IMR-90 (cell line): Measurements from ENCODE around the gene IL1F10. TPM values are rescaled to one million over a fixed set of nuclear protein-coding genes. Genes with fewer than 3 reads are reported as not detected.

Experiments
- ATAC-seq: fragments of 200-7000 bp; cut with Tn5 transposase; 2 replicates; pipeline ENCODE4 v1.9.1; 2020; ENCODE audit warnings: low read depth, mild to moderate bottlenecking, moderate library complexity
- BruUV-seq: library from RNA; stranded (reverse); fragments of 400-500 nt; replicated peaks from 2 replicates; lab custom pipeline; 2021; lab: Mats Ljungman, UMichigan
- CTCF ChIA-PET: fragments of 300-600 bp; formaldehyde crosslinking; extraction: SDS; loops from one replicate; lab custom pipeline; 2021; ENCODE audit warnings: antibody characterized with exemption; lab: Yijun Ruan, JAX
- POLR2A ChIA-PET: fragments of 300-600 bp; sonication (Branson Sonifier 250); formaldehyde crosslinking; loops from one replicate; lab custom pipeline; 2022; ENCODE audit warnings: antibody characterized with exemption; ENCODE audit not compliant: unreplicated experiment; lab: Charles Lee
- DNase-seq: peaks from one replicate; pipeline ENCODE4 v3.0.0; 2013
- H2AFZ ChIP-seq: replicated peaks from 2 replicates; pipeline ENCODE3; 2013; ENCODE audit warnings: low read length, mild to moderate bottlenecking; ENCODE audit not compliant: poor library complexity
- H2AK5ac ChIP-seq: 2 replicates; pipeline ENCODE4 v1.6.1; 2013; ENCODE audit warnings: low read depth, low read length, inconsistent platforms
- H2AK9ac ChIP-seq: replicated peaks from 2 replicates; pipeline ENCODE3; 2013; ENCODE audit warnings: mild to moderate bottlenecking, low read depth, low read length, moderate library complexity; ENCODE audit not compliant: poor library complexity
- H2BK120ac ChIP-seq: 2 replicates; pipeline ENCODE4 v1.6.1; 2013; ENCODE audit warnings: low read depth, low read length, inconsistent platforms
- H2BK15ac ChIP-seq: 3 replicates; pipeline ENCODE4 v1.6.1; 2013; ENCODE audit warnings: low read depth, low read length, inconsistent platforms
- H2BK20ac ChIP-seq: 2 replicates; pipeline ENCODE4 v1.6.1; 2013; ENCODE audit warnings: low read depth, mild to moderate bottlenecking, inconsistent platforms, low read length, moderate library complexity
- H2BK5ac ChIP-seq: 2 replicates; pipeline ENCODE4 v1.6.1; 2013; ENCODE audit warnings: mild to moderate bottlenecking, low read depth, low read length, inconsistent platforms; ENCODE audit not compliant: poor library complexity, severe bottlenecking
- H3K14ac ChIP-seq: replicated peaks from 2 replicates; pipeline ENCODE4 v1.6.1; 2013; ENCODE audit warnings: low read depth, low read length, inconsistent platforms
- H3K18ac ChIP-seq: 2 replicates; pipeline ENCODE4 v1.6.1; 2013; ENCODE audit warnings: low read depth, low read length, control low read depth
- H3K23ac ChIP-seq: 2 replicates; pipeline ENCODE4 v1.6.1; 2013; ENCODE audit warnings: low read depth, low read length, inconsistent platforms
- H3K27ac ChIP-seq: 2 replicates; pipeline ENCODE4 v1.5.1; 2013; ENCODE audit warnings: mild to moderate bottlenecking, control low read depth, low read length; ENCODE audit not compliant: insufficient read depth
- H3K27me3 ChIP-seq: 2 replicates; pipeline ENCODE4 v1.6.1; 2013; ENCODE audit warnings: low read length; ENCODE audit not compliant: control insufficient read depth, insufficient read depth
- H3K36me3 ChIP-seq: 2 replicates; pipeline ENCODE4 v1.6.1; 2013; ENCODE audit warnings: low read length, mixed read lengths; ENCODE audit not compliant: control insufficient read depth, insufficient read depth
- H3K4ac ChIP-seq: 2 replicates; pipeline ENCODE4 v1.6.1; 2013; ENCODE audit warnings: low read depth, low read length, inconsistent platforms
- H3K4me1 ChIP-seq: 2 replicates; pipeline ENCODE4 v1.6.1; 2013; ENCODE audit warnings: low read length, mixed read lengths; ENCODE audit not compliant: control insufficient read depth, insufficient read depth
- H3K4me2 ChIP-seq: 2 replicates; pipeline ENCODE4 v1.6.1; 2013; ENCODE audit warnings: low read depth, mild to moderate bottlenecking, control low read depth, low read length, moderate library complexity
- H3K4me3 ChIP-seq: 2 replicates; pipeline ENCODE4 v1.5.1; 2013; ENCODE audit warnings: low read depth, mild to moderate bottlenecking, control low read depth, low read length, moderate library complexity; ENCODE audit not compliant: insufficient read depth
- H3K56ac ChIP-seq: 2 replicates; pipeline ENCODE4 v1.6.1; 2013; ENCODE audit warnings: low read length, inconsistent platforms; ENCODE audit not compliant: insufficient read depth; ENCODE audit errors: extremely low read depth
- H3K79me1 ChIP-seq, 2 experiments: 2 replicates each; pipeline ENCODE4 v1.6.1; 2013; ENCODE audit warnings: low read length in 2 of 2, inconsistent platforms in 1 of 2, low read depth in 1 of 2
- H3K9ac ChIP-seq: 2 replicates; pipeline ENCODE4 v1.6.1; 2013; ENCODE audit warnings: low read depth, low read length, control low read depth
- H3K9me1 ChIP-seq: 2 replicates; pipeline ENCODE4 v1.6.1; 2013; ENCODE audit warnings: low read length, inconsistent platforms; ENCODE audit not compliant: insufficient read depth
- H3K9me3 ChIP-seq: 2 replicates; pipeline ENCODE4 v1.6.1; 2013; ENCODE audit warnings: low read length; ENCODE audit not compliant: control insufficient read depth, insufficient read depth
- H4K20me1 ChIP-seq: 2 replicates; pipeline ENCODE4 v1.6.1; 2013; ENCODE audit warnings: low read length, inconsistent platforms; ENCODE audit not compliant: insufficient read depth
- H4K5ac ChIP-seq: 2 replicates; pipeline ENCODE4 v1.6.1; 2013; ENCODE audit warnings: mild to moderate bottlenecking, low read depth, low read length, control low read depth
- H4K8ac ChIP-seq, 2 experiments: 2 replicates each; pipeline ENCODE4 v1.6.1; 2013; ENCODE audit warnings: low read depth in 2 of 2, low read length in 2 of 2, control low read depth in 1 of 2, inconsistent platforms in 1 of 2
- H4K91ac ChIP-seq: 2 replicates; pipeline ENCODE4 v1.6.1; 2013; ENCODE audit warnings: low read depth, low read length, inconsistent platforms; ENCODE audit not compliant: insufficient read depth
- BHLHE40 ChIP-seq: fragments of 150-350 bp; IDR thresholded peaks from 2 replicates; pipeline ENCODE4 v1.6.1; 2016; ENCODE audit warnings: mild to moderate bottlenecking, low read depth, low read length
- CEBPB ChIP-seq: IDR thresholded peaks from 2 replicates; pipeline ENCODE4 v1.6.1; 2012; ENCODE audit warnings: low read depth, low read length, improper control_type of control experiment
- CHD1 ChIP-seq: IDR thresholded peaks from 2 replicates; pipeline ENCODE4 v1.6.1; 2012; ENCODE audit warnings: low read depth, low read length, improper control_type of control experiment
- CTCF ChIP-seq: conservative IDR thresholded peaks from 2 replicates; pipeline ENCODE4 v1.5.1; 2012; ENCODE audit warnings: mild to moderate bottlenecking, low read depth, low read length, improper control_type of control experiment
- ELK1 ChIP-seq: fragments of 150-350 bp; IDR thresholded peaks from 2 replicates; pipeline ENCODE4 v1.6.1; 2016; ENCODE audit warnings: low read depth, mild to moderate bottlenecking, low read length, moderate library complexity, borderline replicate concordance
- FOS ChIP-seq: fragments of 150-350 bp; IDR thresholded peaks from 2 replicates; pipeline ENCODE4 v1.6.1; 2016; ENCODE audit warnings: low read depth, low read length
- MAFK ChIP-seq: IDR thresholded peaks from 2 replicates; pipeline ENCODE4 v1.6.1; 2012; ENCODE audit warnings: low read depth, low read length, improper control_type of control experiment
- MAZ ChIP-seq: IDR thresholded peaks from 2 replicates; pipeline ENCODE4 v1.6.1; 2012; ENCODE audit warnings: low read depth, mild to moderate bottlenecking, low read length, improper control_type of control experiment, moderate library complexity, borderline replicate concordance
- MXI1 ChIP-seq: IDR thresholded peaks from 2 replicates; pipeline ENCODE4 v1.6.1; 2012; ENCODE audit warnings: low read depth, mild to moderate bottlenecking, low read length, moderate library complexity, borderline replicate concordance
- NFE2L2 ChIP-seq: fragments of 150-350 bp; IDR thresholded peaks from 2 replicates; pipeline ENCODE4 v1.6.1; 2016; ENCODE audit warnings: low read depth, mild to moderate bottlenecking, low read length
- POLR2A ChIP-seq: IDR thresholded peaks from 2 replicates; pipeline ENCODE4 v1.6.1; 2012; ENCODE audit warnings: mild to moderate bottlenecking, low read depth, low read length
- RAD21 ChIP-seq: IDR thresholded peaks from 2 replicates; pipeline ENCODE4 v1.6.1; 2012; ENCODE audit warnings: low read length, improper control_type of control experiment
- RCOR1 ChIP-seq: IDR thresholded peaks from 2 replicates; pipeline ENCODE4 v1.6.1; 2012; ENCODE audit warnings: mild to moderate bottlenecking, low read length, improper control_type of control experiment; ENCODE audit not compliant: insufficient replicate concordance
- RFX5 ChIP-seq: IDR thresholded peaks from 2 replicates; pipeline ENCODE4 v1.8.0; 2012; ENCODE audit warnings: low read depth, mild to moderate bottlenecking, low read length, moderate library complexity
- SMC3 ChIP-seq: fragments of 150-350 bp; IDR thresholded peaks from 2 replicates; pipeline ENCODE4 v1.6.1; 2016; ENCODE audit warnings: low read depth, mild to moderate bottlenecking, antibody characterized with exemption, low read length, moderate library complexity
- WGBS, 2 experiments: methylation state at CpG; one replicate each; pipeline versions ENCODE4 v1.1.5 to v1.1.7; 2013; ENCODE audit warnings: missing lambda C conversion rate in 2 of 2; ENCODE audit not compliant: insufficient read length in 1 of 2; ENCODE audit errors: extremely low coverage in 2 of 2; 5-methylcytosine and 5-hydroxymethylcytosine counted together
- dilution Hi-C: fragments of 300-500 bp; cut with HindIII; formaldehyde crosslinking; loops from one replicate; pipeline ENCODE4 v1.14.3; 2018; ENCODE audit warnings: low sequenced_read_pairs; ENCODE audit not compliant: unreplicated experiment
- in situ Hi-C: fragments of 300-500 bp; cut with MboI; formaldehyde crosslinking; loops from 3 replicates; pipeline ENCODE4 v1.14.3; 2019; ENCODE audit warnings: low sequenced_read_pairs, inconsistent platforms, mixed read lengths
- intact Hi-C: fragments of 100-400 bp; cut with micrococcal nuclease; formaldehyde crosslinking; loops from 2 replicates; pipeline ENCODE4 v1.10.0; 2022
- polyA plus RNA-seq, 3 experiments: library from polyadenylated mRNA; depleted of rRNA; stranded (reverse); fragments of >200 nt; gene quantifications; 2 replicates each; pipeline ENCODE4 v1.2.3, GENCODE V29; 2012; ENCODE audit warnings: low replicate concordance in 1 of 3
- total RNA-seq: library from RNA; depleted of rRNA; stranded (reverse); fragments of >200 nt; gene quantifications from 2 replicates; pipeline ENCODE4 v1.2.3, GENCODE V29; 2012

The IL1F10 gene
- total and polyA plus RNA-seq, 2 of the 4 experiments (the other 2 are of a cell fraction), result not detected

- Histone ChIP-seq H3K79me1 (no peaks in the 10 kb centered on the region), H4K91ac (no peak overlapping the region), H3K18ac (no peak overlapping the region), H3K9me1 (no peaks in the 10 kb centered on the region), H3K36me3 (no peaks in the 10 kb centered on the region), H3K14ac (no peak overlapping the region), H3K27ac (no peak overlapping the region), H3K4me2 (no peak overlapping the region), H3K27me3 (peaks cover 4% of the 10 kb centered on the region; the same call in 1 of the 2 replicates), H3K9ac (no peak overlapping the region), H2AK5ac (no peak overlapping the region), H3K9me3 (no peaks in the 10 kb centered on the region), H2BK5ac (no peak overlapping the region), H2AFZ (no peak overlapping the region), H3K23ac (no peak overlapping the region), H3K4ac (no peak overlapping the region), H3K4me1 (no peaks in the 10 kb centered on the region), H2AK9ac (no peak overlapping the region), H2BK20ac (no peak overlapping the region), H2BK15ac (no peak overlapping the region), H3K56ac (no peak overlapping the region), H4K8ac (no peak overlapping the region), H4K20me1 (no peaks in the 10 kb centered on the region), H3K4me3 (no peak overlapping the region), H4K5ac (no peak overlapping the region), H2BK120ac (no peak overlapping the region)
- no peak for ATAC-seq
- WGBS, 2 experiments, result no CpG with 5 or more reads among the region's 2 CpGs
- ChIA-PET CTCF (no interaction called here), POLR2A (no interaction called here)
- no TSS peak for BruUV-seq
- in situ Hi-C loops, result no loop called here
- intact Hi-C loops, result no loop called here
- TF ChIP-seq ELK1, result no peak
- TF ChIP-seq FOS, result no peak
- no peak for TF ChIP-seq MAZ
- no peak for TF ChIP-seq NFE2L2
- TF ChIP-seq CTCF, result no peak
- no peak for TF ChIP-seq RAD21
- TF ChIP-seq POLR2A, result no peak
- TF ChIP-seq RCOR1, result no peak
- no peak for TF ChIP-seq MXI1
- no peak for TF ChIP-seq CHD1
- TF ChIP-seq CEBPB, result no peak
- TF ChIP-seq MAFK, result no peak
- no peak for TF ChIP-seq RFX5
- TF ChIP-seq SMC3, result no peak
- no peak for TF ChIP-seq BHLHE40
- dilution Hi-C loops, result no loop called here
- DNase-seq, result no peak
Measured at GRCh38 chr2:113093613-113093977, 25.8 kb downstream of the IL1F10 start.
